Activated T-cell treated with anti-CD3 and anti-CD28 coated beads, Interleukin-2, amount 50 U/mL, for 48 hours (primary cell): Measurements from ENCODE around the gene TTC36.
"Not testable (repeated sequence)": the region's sequence is repeated elsewhere in the genome, so short reads cannot be mapped to it uniquely, and the experiment has no call there.

Experiments used
- DNase-seq, 2 experiments: peaks; one replicate each; pipeline ENCODE4 v3.0.0-alpha.2; 2020

Gene TTC36

GRCh38 chr11:118527109-118527508 lies at the start of gene TTC36:
Gene TTC36, plus strand, starts transcription at chr11:118527474. Its CDS starts 21 bp downstream, at chr11:118527495.
- no peak for DNase-seq

GRCh38 chr11:118481238-118481637 lies 46.0 kb upstream of the TTC36 start:
- not testable (repeated sequence) for DNase-seq

GRCh38 chr11:118484405-118484804 lies 42.9 kb upstream of the TTC36 start:
- DNase-seq: no peak

- DNase-seq: no peak
Measured at GRCh38 chr11:118485273-118485672, 42.0 kb upstream of the TTC36 start.

- peak; percentile 85 to 86 for DNase-seq
Measured at GRCh38 chr11:118488480-118489109, 38.7 kb upstream of the TTC36 start.

GRCh38 chr11:118491041-118491440 lies 36.2 kb upstream of the TTC36 start:
- DNase-seq: no peak

GRCh38 chr11:118497831-118498230 lies 29.4 kb upstream of the TTC36 start:
- no peak for DNase-seq

GRCh38 chr11:118503216-118503615 lies 24.1 kb upstream of the TTC36 start:
- no peak for DNase-seq

GRCh38 chr11:118511601-118512000 lies 15.7 kb upstream of the TTC36 start:
- no peak for DNase-seq

GRCh38 chr11:118514103-118514502 lies 13.2 kb upstream of the TTC36 start:
- DNase-seq: no peak

- peak in 1 of 2 experiments; percentile 11 for DNase-seq
Measured at GRCh38 chr11:118519549-118519948, 7.7 kb upstream of the TTC36 start.

GRCh38 chr11:118521892-118522311 lies 5.4 kb upstream of the TTC36 start:
- DNase-seq: peak in 1 of 2 experiments; percentile 0

- peak in 1 of 2 experiments; percentile 15 for DNase-seq
Measured at GRCh38 chr11:118522571-118523072, 4.7 kb upstream of the TTC36 start.

GRCh38 chr11:118524356-118524755 lies 2.9 kb upstream of the TTC36 start:
- DNase-seq: no peak

GRCh38 chr11:118524757-118525470 lies 2.4 kb upstream of the TTC36 start:
- DNase-seq: no peak

- DNase-seq: no peak
Measured at GRCh38 chr11:118526688-118527087, 586 bp upstream of the TTC36 start.

GRCh38 chr11:118528511-118528910 lies 1.2 kb downstream of the TTC36 start:
- DNase-seq: no peak

GRCh38 chr11:118529584-118530175 lies 2.4 kb downstream of the TTC36 start:
- DNase-seq: peak in 1 of 2 experiments; percentile 20

- DNase-seq: peak in 1 of 2 experiments; percentile 46
Measured at GRCh38 chr11:118530180-118530682, 3.0 kb downstream of the TTC36 start.

GRCh38 chr11:118530683-118531596 lies 3.7 kb downstream of the TTC36 start, which contains the start of gene TMEM25:
Gene TMEM25, plus strand, starts transcription at chr11:118531192. Its CDS starts 610 bp downstream, at chr11:118531802.
- DNase-seq: peak; percentile 79 to 87

- DNase-seq: peak in 1 of 2 experiments; percentile 47
Measured at GRCh38 chr11:118531597-118532084, 4.4 kb downstream of the TTC36 start.

- no peak for DNase-seq
Measured at GRCh38 chr11:118532091-118532490, 4.8 kb downstream of the TTC36 start.
